HepG2 (cell line): ENCODE results near the gene ZMYND8. TPM values are rescaled to one million over a fixed set of nuclear protein-coding genes. Genes with fewer than 3 reads are reported as not detected.
A peak's percentile ranks its signal among the peaks of the same experiment; 100 is the strongest.
"Not testable (repeated sequence)": the region's sequence is repeated elsewhere in the genome, so short reads cannot be mapped to it uniquely, and the experiment has no call there.

Experiments used
- ATAC-seq: fragments of 200-7000 bp; cut with Tn5 transposase; 3 replicates; pipeline ENCODE4 v1.9.1; 2020; ENCODE audit warnings: mild to moderate bottlenecking, moderate library complexity
- BruUV-seq: library from RNA; stranded (reverse); fragments of 400-500 nt; replicated peaks from 2 replicates; lab custom pipeline; 2021; lab: Mats Ljungman, UMichigan
- CTCF ChIA-PET: fragments of 300-600 bp; formaldehyde crosslinking; extraction: SDS; loops from one replicate; lab custom pipeline; 2021; ENCODE audit warnings: low total read pairs, inconsistent platforms, low intra/inter-chr PET ratio; lab: Yijun Ruan, JAX
- POLR2A ChIA-PET: fragments of 350-600 bp; sonication (Branson Sonifier 250); formaldehyde crosslinking; loops from one replicate; lab custom pipeline; 2020; ENCODE audit warnings: antibody characterized with exemption, inconsistent platforms; lab: Yijun Ruan, JAX
- DNase-seq: peaks from one replicate; pipeline ENCODE4 v3.0.0-alpha.2; 2015; ENCODE audit warnings: low spot score
- FAIRE-seq: peaks from 3 replicates; lab custom pipeline; 2011; peaks lifted over from hg19 to GRCh38; lab: Jason Lieb, UNC
- H2AFZ ChIP-seq: one replicate; pipeline ENCODE4 v1.6.1; 2011; ENCODE audit warnings: low read length, inconsistent platforms
- H3K27ac ChIP-seq: fragments of 300-600 bp; 3 replicates; pipeline ENCODE4 v1.8.0; 2011; ENCODE audit warnings: mixed run types, mild to moderate bottlenecking, mixed read lengths, low read length, inconsistent platforms; ENCODE audit not compliant: insufficient read depth; ENCODE audit errors: extremely low read length
- H3K27me3 ChIP-seq, 2 experiments: fragments of 200-600 bp in 1 of 2; 2 replicates in 1 of 2; 3 replicates in 1 of 2; pipeline versions ENCODE4 v1.6.0 to v1.8.0; 2011; ENCODE audit warnings: low read length in 2 of 2, mild to moderate bottlenecking in 2 of 2, moderate library complexity in 2 of 2, inconsistent platforms in 1 of 2; ENCODE audit not compliant: insufficient read depth in 2 of 2, control insufficient read depth in 1 of 2
- H3K36me3 ChIP-seq, 2 experiments: fragments of 200-600 bp in 1 of 2; replicated peaks in 1 of 2; 2 replicates in 1 of 2; 3 replicates in 1 of 2; pipeline versions ENCODE4 v1.5.1 to v1.8.0; 2011; ENCODE audit warnings: low read length in 2 of 2, inconsistent platforms in 1 of 2; ENCODE audit not compliant: insufficient read depth in 2 of 2, control insufficient read depth in 1 of 2
- H3K4me1 ChIP-seq: 2 replicates; pipeline ENCODE4 v1.5.1; 2012; ENCODE audit warnings: low read length, inconsistent platforms; ENCODE audit not compliant: insufficient read depth
- H3K4me2 ChIP-seq: 2 replicates; pipeline ENCODE4 v1.6.0; 2011; ENCODE audit warnings: low read depth, low read length, inconsistent platforms
- H3K4me3 ChIP-seq, 3 experiments: fragments of 200-600 bp in 1 of 3; sonication (generic), shearing (Covaris generic) in 1 of 3; replicated peaks in 1 of 3; 2 replicates each; pipeline ENCODE4 v1.5.1; 2011 to 2016; ENCODE audit warnings: low read length in 3 of 3, inconsistent platforms in 2 of 3, low read depth in 2 of 3, mild to moderate bottlenecking in 2 of 3, control low read depth in 1 of 3, mixed read lengths in 1 of 3; ENCODE audit not compliant: insufficient read depth in 1 of 3
- H3K79me2 ChIP-seq: one replicate; pipeline ENCODE4 v1.6.1; 2011; ENCODE audit warnings: low read length, inconsistent platforms; ENCODE audit not compliant: insufficient read depth
- H3K9ac ChIP-seq: 2 replicates; pipeline ENCODE4 v1.6.0; 2011; ENCODE audit warnings: mild to moderate bottlenecking, low read depth, low read length, inconsistent platforms; ENCODE audit not compliant: insufficient read depth
- H3K9me3 ChIP-seq: 2 replicates; pipeline ENCODE4 v1.5.1; 2012; ENCODE audit warnings: mild to moderate bottlenecking, low read length
- H4K20me1 ChIP-seq: 2 replicates; pipeline ENCODE4 v1.6.0; 2011; ENCODE audit warnings: inconsistent platforms, mild to moderate bottlenecking, low read length, moderate library complexity; ENCODE audit not compliant: insufficient read depth
- BCL6 ChIP-seq: IDR thresholded peaks from 2 replicates; pipeline ENCODE4 v1.6.1; 2016; ENCODE audit warnings: missing genetic modification reagents, missing compliant biosample characterization
- KAT2B ChIP-seq: fragments of 150-350 bp; IDR thresholded peaks from 2 replicates; pipeline ENCODE4 v1.6.1; 2014; ENCODE audit warnings: low read depth, low read length, borderline replicate concordance
- ONECUT2 ChIP-seq: sonication (generic); formaldehyde crosslinking; IDR thresholded peaks from 2 replicates; pipeline ENCODE4 v1.4.0; 2020; ENCODE audit warnings: missing genetic modification reagents
- WGBS: methylation state at CpG from one replicate; pipeline ENCODE4 v1.1.6; 2017; ENCODE audit warnings: low lambda C conversion rate; 5-methylcytosine and 5-hydroxymethylcytosine counted together
- in situ Hi-C: cut with HindIII; loops from 2 replicates; pipeline ENCODE4 v1.10.0; 2017; ENCODE audit warnings: low pct_unique_long_range_greater_than_20kb; ENCODE audit not compliant: extremely low pct_ligation_motif_present
- intact Hi-C: fragments of 100-400 bp; cut with micrococcal nuclease; formaldehyde crosslinking; loops from one replicate; pipeline ENCODE4 v1.10.0; 2022; ENCODE audit not compliant: unreplicated experiment
- polyA plus RNA-seq, 8 experiments: library from polyadenylated mRNA; depleted of rRNA in 3 of 8; stranded (reverse) in 7 of 8; unstranded in 1 of 8; fragments of >200 nt; fragmentation: Illumina TruSeq in 4 of 8; extraction: Trizol in 4 of 8; gene quantifications; 2 replicates each; pipeline versions ENCODE4 v1.2.1 to v1.2.3, GENCODE V29; 2011 to 2016; ENCODE audit warnings: low read depth in 4 of 8, missing spikeins in 1 of 8, mixed read lengths in 1 of 8; ENCODE audit not compliant: insufficient read depth in 1 of 8
- total RNA-seq, 5 experiments: library from RNA; depleted of rRNA; stranded (reverse); fragments of >200 nt; fragmentation: Illumina TruSeq; extraction: Trizol; gene quantifications; 2 replicates each; pipeline ENCODE4 v1.2.3, GENCODE V29; 2016; ENCODE audit warnings: low read depth in 1 of 5
- TF ChIP-seq, protein P1 (sequence below): sonication (generic); formaldehyde crosslinking; IDR thresholded peaks from 2 replicates; pipeline ENCODE4 v1.8.0; 2022; ENCODE audit warnings: mild to moderate bottlenecking, missing genetic modification reagents; ENCODE audit not compliant: insufficient replicate concordance

Gene ZMYND8
- total and polyA plus RNA-seq, 2 of the 13 experiments (the other 11 are each of a cell fraction or from before 2014, with no cell fraction given) = 53.9 to 84.7 TPM

DNA sequence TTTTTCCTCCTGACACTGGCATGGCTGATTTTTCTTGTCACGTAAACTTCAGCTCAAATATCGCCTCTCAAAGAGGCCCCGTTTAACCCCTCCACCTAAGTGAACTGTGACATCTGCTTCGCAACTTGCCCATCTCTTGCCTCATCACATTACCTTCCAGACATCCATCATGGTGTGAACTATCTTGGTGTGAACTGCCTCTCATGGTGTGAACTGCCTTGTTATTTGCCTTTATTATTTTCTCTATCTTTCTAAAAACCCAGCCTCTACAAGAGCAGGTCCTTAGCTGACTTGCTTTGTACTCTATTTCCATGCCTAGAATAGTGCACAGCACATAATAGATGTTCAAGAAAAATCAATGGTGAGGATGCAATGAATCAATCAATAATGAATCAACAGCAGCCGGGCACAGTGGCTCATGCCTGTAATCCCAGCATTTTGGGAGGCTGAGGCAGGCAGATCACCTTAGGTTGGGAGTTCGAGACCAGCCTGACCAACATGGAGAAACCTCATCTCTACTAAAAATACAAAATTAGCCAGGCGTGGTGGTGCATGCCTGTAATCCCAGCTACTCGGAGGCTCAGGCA lies 95.9 kb downstream of the ZMYND8 start:
- in situ Hi-C loops, DNase-seq, intact Hi-C loops, BruUV-seq, H3K9ac ChIP-seq, H3K27me3 ChIP-seq, POLR2A ChIA-PET, H3K27ac ChIP-seq, H2AFZ ChIP-seq, H3K4me2 ChIP-seq, H3K4me3 ChIP-seq, FAIRE-seq, ATAC-seq, CTCF ChIA-PET, H3K9me3 ChIP-seq: not testable (repeated sequence)
- peaks cover 63 to 91% of the 10 kb centered on the region in 2 experiments for H3K36me3 ChIP-seq
- TF ChIP-seq KAT2B (peak; percentile 64; the same call in 1 of the 2 replicates), BCL6 (CRISPR knock-in tag) (peak; percentile 51; the same call in 1 of the 2 replicates), ONECUT2 (CRISPR knock-in tag) (0 out of 2 replicates have a peak, but pooled peaks have one; percentile 15)
- TF ChIP-seq, protein P1, sequence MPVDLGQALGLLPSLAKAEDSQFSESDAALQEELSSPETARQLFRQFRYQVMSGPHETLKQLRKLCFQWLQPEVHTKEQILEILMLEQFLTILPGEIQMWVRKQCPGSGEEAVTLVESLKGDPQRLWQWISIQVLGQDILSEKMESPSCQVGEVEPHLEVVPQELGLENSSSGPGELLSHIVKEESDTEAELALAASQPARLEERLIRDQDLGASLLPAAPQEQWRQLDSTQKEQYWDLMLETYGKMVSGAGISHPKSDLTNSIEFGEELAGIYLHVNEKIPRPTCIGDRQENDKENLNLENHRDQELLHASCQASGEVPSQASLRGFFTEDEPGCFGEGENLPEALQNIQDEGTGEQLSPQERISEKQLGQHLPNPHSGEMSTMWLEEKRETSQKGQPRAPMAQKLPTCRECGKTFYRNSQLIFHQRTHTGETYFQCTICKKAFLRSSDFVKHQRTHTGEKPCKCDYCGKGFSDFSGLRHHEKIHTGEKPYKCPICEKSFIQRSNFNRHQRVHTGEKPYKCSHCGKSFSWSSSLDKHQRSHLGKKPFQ (CRISPR knock-in tag) = peak; percentile 99
- H3K4me1 ChIP-seq = peaks cover 29% of the 10 kb centered on the region; the same call in 1 of the 2 replicates
- peaks cover 60% of the 10 kb centered on the region for H4K20me1 ChIP-seq
- peaks cover 54% of the 10 kb centered on the region for H3K79me2 ChIP-seq
- WGBS = 98% methylated on average over 8 of the region's 8 CpGs
